ENCODE results near the gene TOMM20.
"Not testable (repeated sequence)": the region's sequence is repeated elsewhere in the genome, so short reads cannot be mapped to it uniquely, and the experiment has no call there.

TOMM20 gene

DNA sequence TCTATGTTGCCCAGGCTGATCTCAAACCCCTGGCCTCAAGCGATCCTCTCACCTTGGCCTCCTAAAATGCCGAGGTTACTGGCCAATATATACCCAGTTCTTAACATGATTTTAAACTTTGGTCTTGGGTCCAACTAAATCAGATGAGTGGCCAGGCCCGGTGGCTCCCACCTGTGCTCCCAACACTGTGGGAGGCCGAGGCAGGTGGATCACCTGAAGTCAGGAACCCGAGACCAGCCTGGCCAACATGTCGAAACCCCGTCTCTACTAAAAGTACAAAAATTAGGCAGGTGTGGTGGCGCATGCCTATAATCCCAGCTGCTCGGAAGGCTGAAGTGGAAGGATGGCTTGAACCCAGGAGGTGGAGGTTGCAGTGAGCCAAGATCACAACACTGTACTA lies 29.6 kb downstream of the TOMM20 start:
- no peak overlapping the region for H2AFZ ChIP-seq (ENCODE audit: low read length)
- no peak overlapping the region for H3K9ac ChIP-seq (ENCODE audit: low read depth, low read length, poor library complexity)
- no peak overlapping the region for H3K4me2 ChIP-seq (ENCODE audit: insufficient read depth, low read length, poor library complexity, severe bottlenecking)
- H3K4me1 ChIP-seq (ENCODE audit: control insufficient read depth in 2 of 2, insufficient read depth in 1 of 2, low read depth in 1 of 2, low read length in 2 of 2): peaks cover 0 to 6% of the 10 kb centered on the region in 2 donors
- no CpG with 5 or more reads among the region's 9 CpGs for WGBS, 2 donors (ENCODE audit: extremely low coverage in 2 of 2, insufficient read length in 2 of 2, insufficient replicate concordance in 1 of 2)
- H3K36me3 ChIP-seq (replicated peaks in 1 of 2; ENCODE audit: control insufficient read depth in 2 of 2, insufficient read depth in 2 of 2, low read length in 2 of 2): no peaks in the 10 kb centered on the region
- H3K4ac ChIP-seq (ENCODE audit: low read length): no peak overlapping the region
- no peak overlapping the region for H2BK15ac ChIP-seq (ENCODE audit: low read length)
- H3K79me1 ChIP-seq (ENCODE audit: low read depth, low read length): no peaks in the 10 kb centered on the region
- no peaks in the 10 kb centered on the region for H3K9me3 ChIP-seq (replicated peaks in 1 of 2; ENCODE audit: control insufficient read depth in 2 of 2, insufficient read depth in 1 of 2, low read depth in 1 of 2, low read length in 2 of 2)
- H3K27me3 ChIP-seq (ENCODE audit: control insufficient read depth in 3 of 3, insufficient read depth in 3 of 3, low read depth in 1 of 3, low read length in 3 of 3): no peaks in the 10 kb centered on the region
- H3K4me3 ChIP-seq (ENCODE audit: low read length in 2 of 2): no peak overlapping the region
- no peak overlapping the region for H3K18ac ChIP-seq (ENCODE audit: low read length)
- H2BK120ac ChIP-seq (ENCODE audit: low read depth, low read length): no peak overlapping the region
- no peak overlapping the region for H3K23ac ChIP-seq (ENCODE audit: low read depth, low read length, poor library complexity)
- H4K91ac ChIP-seq (ENCODE audit: low read depth, low read length, poor library complexity): no peak overlapping the region
- no peak overlapping the region for H2AK5ac ChIP-seq (ENCODE audit: low read depth, low read length)
- no peak overlapping the region for H3K14ac ChIP-seq (ENCODE audit: low read length)
- no peak overlapping the region for H3K27ac ChIP-seq (replicated peaks; ENCODE audit: low read length)
- H4K8ac ChIP-seq (ENCODE audit: low read depth, low read length): no peak overlapping the region
- DNase-seq (ENCODE audit: low spot score): no peak
- H2BK12ac ChIP-seq (ENCODE audit: low read length): no peak overlapping the region
- H2BK5ac ChIP-seq (ENCODE audit: low read length): no peak overlapping the region

DNA sequence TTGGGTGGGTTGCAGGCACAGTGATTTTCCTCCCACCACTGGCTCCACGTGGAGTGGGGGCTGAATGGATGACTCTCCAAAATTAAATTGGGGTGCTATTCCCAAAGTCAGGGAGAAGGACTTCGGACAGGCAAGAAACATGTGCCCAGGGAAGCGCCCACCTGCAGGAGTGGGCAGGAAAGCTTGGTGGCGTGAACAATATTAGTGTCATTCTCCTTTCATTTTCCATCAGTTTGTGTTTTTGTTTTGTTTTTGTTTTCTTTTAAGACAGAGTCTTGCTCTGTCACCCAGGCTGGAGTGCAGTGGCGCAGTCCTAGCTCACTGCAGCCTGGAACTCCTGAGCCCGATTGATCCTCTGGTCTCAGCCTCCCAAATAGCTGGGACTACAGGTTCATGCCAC lies 30.1 kb downstream of the TOMM20 start:
- no peak overlapping the region for H2BK120ac ChIP-seq (ENCODE audit: low read depth, low read length)
- H3K36me3 ChIP-seq (replicated peaks in 1 of 2; ENCODE audit: control insufficient read depth in 2 of 2, insufficient read depth in 2 of 2, low read length in 2 of 2): no peaks in the 10 kb centered on the region
- no peak overlapping the region for H3K4ac ChIP-seq (ENCODE audit: low read length)
- no peak overlapping the region for H4K8ac ChIP-seq (ENCODE audit: low read depth, low read length)
- H3K9me3 ChIP-seq (replicated peaks in 1 of 2; ENCODE audit: control insufficient read depth in 2 of 2, insufficient read depth in 1 of 2, low read depth in 1 of 2, low read length in 2 of 2): peaks cover 0 to under 1% of the 10 kb centered on the region in 2 donors
- no CpG with 5 or more reads among the region's 6 CpGs for WGBS, 2 donors (ENCODE audit: extremely low coverage in 2 of 2, insufficient read length in 2 of 2, insufficient replicate concordance in 1 of 2)
- no peak overlapping the region for H4K91ac ChIP-seq (ENCODE audit: low read depth, low read length, poor library complexity)
- no peak overlapping the region for H3K4me2 ChIP-seq (ENCODE audit: insufficient read depth, low read length, poor library complexity, severe bottlenecking)
- no peak overlapping the region for H2BK15ac ChIP-seq (ENCODE audit: low read length)
- H3K79me1 ChIP-seq (ENCODE audit: low read depth, low read length): no peaks in the 10 kb centered on the region
- no peak overlapping the region for H2AK5ac ChIP-seq (ENCODE audit: low read depth, low read length)
- no peak overlapping the region for H3K23ac ChIP-seq (ENCODE audit: low read depth, low read length, poor library complexity)
- peaks cover 2 to 7% of the 10 kb centered on the region in 2 donors for H3K4me1 ChIP-seq (ENCODE audit: control insufficient read depth in 2 of 2, insufficient read depth in 1 of 2, low read depth in 1 of 2, low read length in 2 of 2)
- H3K9ac ChIP-seq (ENCODE audit: low read depth, low read length, poor library complexity): no peak overlapping the region
- no peak overlapping the region for H3K18ac ChIP-seq (ENCODE audit: low read length)
- H2AFZ ChIP-seq (ENCODE audit: low read length): no peak overlapping the region
- H2BK12ac ChIP-seq (ENCODE audit: low read length): no peak overlapping the region
- H3K27me3 ChIP-seq (ENCODE audit: control insufficient read depth in 3 of 3, insufficient read depth in 3 of 3, low read depth in 1 of 3, low read length in 3 of 3): no peaks in the 10 kb centered on the region
- DNase-seq (ENCODE audit: low spot score): no peak
- H3K4me3 ChIP-seq (ENCODE audit: low read length in 2 of 2): no peak overlapping the region
- no peak overlapping the region for H3K27ac ChIP-seq (replicated peaks; ENCODE audit: low read length)
- H3K14ac ChIP-seq (ENCODE audit: low read length): no peak overlapping the region
- no peak overlapping the region for H2BK5ac ChIP-seq (ENCODE audit: low read length)

DNA sequence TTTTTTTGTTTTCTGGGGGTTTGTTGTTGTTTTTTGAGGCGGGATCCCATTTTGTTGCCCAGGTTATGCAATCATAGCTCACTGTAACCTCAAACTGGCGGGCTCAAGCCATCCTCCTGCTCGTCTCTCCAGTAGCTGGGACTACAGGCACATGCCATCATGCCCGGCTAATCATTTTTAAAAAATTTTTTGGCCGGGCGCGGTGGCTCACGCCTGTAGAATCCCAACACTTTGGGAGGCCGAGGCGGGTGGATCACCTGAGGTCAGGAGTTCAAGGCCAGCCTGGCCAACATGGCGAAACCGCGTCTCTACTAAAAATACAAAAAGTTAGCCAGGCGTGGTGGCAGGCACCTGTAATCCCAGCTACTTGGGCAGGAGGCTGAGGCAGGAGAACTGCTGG lies 31.1 kb downstream of the TOMM20 start:
- not testable (repeated sequence) for H3K23ac ChIP-seq (ENCODE audit: low read depth, low read length, poor library complexity); H3K27me3 ChIP-seq (ENCODE audit: control insufficient read depth in 3 of 3, insufficient read depth in 3 of 3, low read depth in 1 of 3, low read length in 3 of 3); H3K36me3 ChIP-seq (replicated peaks in 1 of 2; ENCODE audit: control insufficient read depth in 2 of 2, insufficient read depth in 2 of 2, low read length in 2 of 2); H3K79me1 ChIP-seq (ENCODE audit: low read depth, low read length); H2BK15ac ChIP-seq (ENCODE audit: low read length); H3K4me2 ChIP-seq (ENCODE audit: insufficient read depth, low read length, poor library complexity, severe bottlenecking); H4K8ac ChIP-seq (ENCODE audit: low read depth, low read length); H3K27ac ChIP-seq (replicated peaks; ENCODE audit: low read length); H2BK12ac ChIP-seq (ENCODE audit: low read length); H3K18ac ChIP-seq (ENCODE audit: low read length); H2AFZ ChIP-seq (ENCODE audit: low read length); DNase-seq (ENCODE audit: low spot score); H3K14ac ChIP-seq (ENCODE audit: low read length); H3K4ac ChIP-seq (ENCODE audit: low read length); H3K9ac ChIP-seq (ENCODE audit: low read depth, low read length, poor library complexity); H2AK5ac ChIP-seq (ENCODE audit: low read depth, low read length); H3K4me3 ChIP-seq (ENCODE audit: low read length in 2 of 2); H3K9me3 ChIP-seq (replicated peaks in 1 of 2; ENCODE audit: control insufficient read depth in 2 of 2, insufficient read depth in 1 of 2, low read depth in 1 of 2, low read length in 2 of 2); H2BK120ac ChIP-seq (ENCODE audit: low read depth, low read length); H4K91ac ChIP-seq (ENCODE audit: low read depth, low read length, poor library complexity)
- H2BK5ac ChIP-seq (ENCODE audit: low read length): peak overlapping the region; percentile 39
- WGBS, 2 donors (ENCODE audit: extremely low coverage in 2 of 2, insufficient read length in 2 of 2, insufficient replicate concordance in 1 of 2): no CpG with 5 or more reads among the region's 14 CpGs
- H3K4me1 ChIP-seq (ENCODE audit: control insufficient read depth in 2 of 2, insufficient read depth in 1 of 2, low read depth in 1 of 2, low read length in 2 of 2): peaks cover 4 to 13% of the 10 kb centered on the region in 2 donors

DNA sequence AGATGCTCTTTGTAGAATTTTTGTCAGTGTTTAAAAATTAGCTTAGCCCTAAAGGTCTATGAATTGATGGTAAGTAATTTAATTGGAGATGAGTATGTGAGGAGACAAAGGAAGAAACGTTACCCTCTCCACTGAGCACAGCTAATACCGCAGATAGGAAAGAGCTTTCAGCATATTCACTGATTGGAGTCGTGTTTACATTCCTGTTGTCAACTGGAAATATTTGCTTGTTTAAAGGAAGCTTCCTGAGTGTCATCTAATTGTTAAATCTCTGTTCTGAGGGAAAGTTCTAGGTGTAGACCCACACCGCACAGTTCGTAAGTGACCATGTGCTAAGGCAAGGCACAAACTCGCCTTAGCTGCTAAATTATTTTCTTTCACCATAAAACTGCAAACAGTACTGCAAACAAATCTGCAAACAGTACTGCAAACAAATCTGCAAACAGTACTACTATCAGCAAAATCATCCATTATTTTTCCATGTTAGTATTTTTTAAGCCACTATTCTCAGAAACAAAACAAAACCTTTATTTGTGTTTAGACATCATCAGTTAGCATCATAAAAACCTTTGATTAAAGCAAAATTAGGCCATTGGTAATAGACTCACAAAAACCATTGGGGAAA lies 32.6 kb downstream of the TOMM20 start:
- Histone ChIP-seq H2BK15ac (ENCODE audit: low read length) (no peak overlapping the region), H3K9me3 (replicated peaks in 1 of 2; ENCODE audit: control insufficient read depth in 2 of 2, insufficient read depth in 1 of 2, low read depth in 1 of 2, low read length in 2 of 2) (peaks cover 0 to 1% of the 10 kb centered on the region in 2 donors), H4K91ac (ENCODE audit: low read depth, low read length, poor library complexity) (no peak overlapping the region), H2BK5ac (ENCODE audit: low read length) (no peak overlapping the region), H3K36me3 (replicated peaks in 1 of 2; ENCODE audit: control insufficient read depth in 2 of 2, insufficient read depth in 2 of 2, low read length in 2 of 2) (no peaks in the 10 kb centered on the region), H3K4me3 (ENCODE audit: low read length in 2 of 2) (no peak overlapping the region), H4K8ac (ENCODE audit: low read depth, low read length) (no peak overlapping the region), H3K23ac (ENCODE audit: low read depth, low read length, poor library complexity) (no peak overlapping the region), H3K4me1 (ENCODE audit: control insufficient read depth in 2 of 2, insufficient read depth in 1 of 2, low read depth in 1 of 2, low read length in 2 of 2) (peaks cover 7 to 13% of the 10 kb centered on the region in 2 donors), H2AFZ (ENCODE audit: low read length) (no peak overlapping the region), H3K4me2 (ENCODE audit: insufficient read depth, low read length, poor library complexity, severe bottlenecking) (no peak overlapping the region), H3K18ac (ENCODE audit: low read length) (no peak overlapping the region), H3K79me1 (ENCODE audit: low read depth, low read length) (no peaks in the 10 kb centered on the region), H2BK120ac (ENCODE audit: low read depth, low read length) (no peak overlapping the region), H3K14ac (ENCODE audit: low read length) (no peak overlapping the region), H3K9ac (ENCODE audit: low read depth, low read length, poor library complexity) (no peak overlapping the region), H3K27me3 (ENCODE audit: control insufficient read depth in 3 of 3, insufficient read depth in 3 of 3, low read depth in 1 of 3, low read length in 3 of 3) (no peaks in the 10 kb centered on the region), H3K4ac (ENCODE audit: low read length) (no peak overlapping the region), H2BK12ac (ENCODE audit: low read length) (no peak overlapping the region), H2AK5ac (ENCODE audit: low read depth, low read length) (no peak overlapping the region), H3K27ac (replicated peaks; ENCODE audit: low read length) (no peak overlapping the region)
- DNase-seq (ENCODE audit: low spot score): no peak
- no CpG with 5 or more reads among the region's 6 CpGs for WGBS, 2 donors (ENCODE audit: extremely low coverage in 2 of 2, insufficient read length in 2 of 2, insufficient replicate concordance in 1 of 2)

Measured in neuronal stem cell (in vitro differentiated cells).